Measurements from ENCODE around the gene GDI2. TPM values are rescaled to one million over a fixed set of nuclear protein-coding genes. Genes with fewer than 3 reads are reported as not detected.

GDI2 gene
- polyA plus RNA-seq, 1 donor (not counting 4 experiments of a cell fraction or from before 2014, with no cell fraction given), result 293 TPM

GRCh38 chr10:5806745-5807144 is 6.5 kb downstream of the GDI2 start:
- Histone ChIP-seq H3K79me2 (ENCODE audit: control insufficient read depth, insufficient read depth, low read length) (peaks cover 99% of the 10 kb centered on the region), H2AFZ (ENCODE audit: control insufficient read depth, low read length) (no peak overlapping the region), H3K27me3 (ENCODE audit: control insufficient read depth, extremely low read depth, insufficient read depth, low read length) (no peaks in the 10 kb centered on the region), H4K20me1 (ENCODE audit: control insufficient read depth, extremely low read depth, insufficient read depth, low read length) (peaks cover 31% of the 10 kb centered on the region), H3K36me3 (ENCODE audit: control insufficient read depth in 2 of 2, extremely low read depth in 1 of 2, insufficient read depth in 2 of 2, low read length in 2 of 2) (peaks cover 5 to 16% of the 10 kb centered on the region in 2 experiments), H3K27ac (ENCODE audit: control insufficient read depth, insufficient read depth, low read length) (no peak overlapping the region), H3K4me2 (ENCODE audit: control insufficient read depth, extremely low read depth, insufficient read depth, low read depth, low read length) (no peak overlapping the region), H3K4me3 (ENCODE audit: control insufficient read depth in 2 of 3, extremely low read depth in 1 of 3, insufficient read depth in 2 of 3, low read depth in 1 of 3, low read length in 3 of 3) (no peak overlapping the region), H3K9ac (ENCODE audit: control insufficient read depth, extremely low read depth, insufficient read depth, low read length) (no peak overlapping the region), H3K9me3 (ENCODE audit: control insufficient read depth, low read depth, low read length) (no peaks in the 10 kb centered on the region), H3K4me1 (ENCODE audit: control insufficient read depth, extremely low read depth, insufficient read depth, low read length) (peaks cover 15% of the 10 kb centered on the region), H3K9me1 (ENCODE audit: control insufficient read depth, extremely low read depth, insufficient read depth, low read length) (no peaks in the 10 kb centered on the region)
- TF ChIP-seq CTCF (optimal IDR thresholded peaks at IDR 0.05 in 1 of 3, IDR thresholded peaks at IDR 0.05 in 1 of 3, conservative IDR thresholded peaks at IDR 0.05 in 1 of 3; ENCODE audit: extremely low read depth in 1 of 3, insufficient read depth in 2 of 3, low read length in 3 of 3) (no peak), EZH2 (IDR thresholded peaks at IDR 0.05; ENCODE audit: low read length) (no peak)
- FAIRE-seq, result no peak
- dilution Hi-C loops (cut with MboI; ENCODE audit: extremely low pct_ligation_motif_present, low sequenced_read_pairs), result no loop called here
- DNase-seq (ENCODE audit: low read depth, low spot score), result no peak

GRCh38 chr10:5805711-5806110 is 7.5 kb downstream of the GDI2 start:
- FAIRE-seq, result no peak
- Histone ChIP-seq H3K9me3 (ENCODE audit: control insufficient read depth, low read depth, low read length) (no peaks in the 10 kb centered on the region), H3K79me2 (ENCODE audit: control insufficient read depth, insufficient read depth, low read length) (peaks cover 99% of the 10 kb centered on the region), H3K9ac (ENCODE audit: control insufficient read depth, extremely low read depth, insufficient read depth, low read length) (no peak overlapping the region), H3K4me2 (ENCODE audit: control insufficient read depth, extremely low read depth, insufficient read depth, low read depth, low read length) (no peak overlapping the region), H3K9me1 (ENCODE audit: control insufficient read depth, extremely low read depth, insufficient read depth, low read length) (no peaks in the 10 kb centered on the region), H4K20me1 (ENCODE audit: control insufficient read depth, extremely low read depth, insufficient read depth, low read length) (peaks cover 29% of the 10 kb centered on the region), H2AFZ (ENCODE audit: control insufficient read depth, low read length) (no peak overlapping the region), H3K4me1 (ENCODE audit: control insufficient read depth, extremely low read depth, insufficient read depth, low read length) (peaks cover 15% of the 10 kb centered on the region), H3K36me3 (ENCODE audit: control insufficient read depth in 2 of 2, extremely low read depth in 1 of 2, insufficient read depth in 2 of 2, low read length in 2 of 2) (peaks cover 5 to 16% of the 10 kb centered on the region in 2 experiments), H3K27me3 (ENCODE audit: control insufficient read depth, extremely low read depth, insufficient read depth, low read length) (no peaks in the 10 kb centered on the region), H3K4me3 (ENCODE audit: control insufficient read depth in 2 of 3, extremely low read depth in 1 of 3, insufficient read depth in 2 of 3, low read depth in 1 of 3, low read length in 3 of 3) (no peak overlapping the region), H3K27ac (ENCODE audit: control insufficient read depth, insufficient read depth, low read length) (no peak overlapping the region)
- TF ChIP-seq CTCF (optimal IDR thresholded peaks at IDR 0.05 in 1 of 3, IDR thresholded peaks at IDR 0.05 in 1 of 3, conservative IDR thresholded peaks at IDR 0.05 in 1 of 3; ENCODE audit: extremely low read depth in 1 of 3, insufficient read depth in 2 of 3, low read length in 3 of 3), result no peak
- no peak for TF ChIP-seq EZH2 (IDR thresholded peaks at IDR 0.05; ENCODE audit: low read length)
- DNase-seq (ENCODE audit: low read depth, low spot score), result no peak
- dilution Hi-C loops (cut with MboI; ENCODE audit: extremely low pct_ligation_motif_present, low sequenced_read_pairs), result no loop called here

Data from keratinocyte (primary cell).